Fibroblast of the conjunctiva (primary cell): ENCODE results near the gene FGF19.
"Not testable (repeated sequence)": the region's sequence is repeated elsewhere in the genome, so short reads cannot be mapped to it uniquely, and the experiment has no call there.

Experiments used
- DNase-seq: peaks from one replicate; pipeline ENCODE4 v3.0.0-alpha.2; 2010; ENCODE audit warnings: low read depth

Gene FGF19

GRCh38 chr11:69695995-69696394 is 7.8 kb downstream of the FGF19 start:
- DNase-seq, result not testable (repeated sequence)

DNA sequence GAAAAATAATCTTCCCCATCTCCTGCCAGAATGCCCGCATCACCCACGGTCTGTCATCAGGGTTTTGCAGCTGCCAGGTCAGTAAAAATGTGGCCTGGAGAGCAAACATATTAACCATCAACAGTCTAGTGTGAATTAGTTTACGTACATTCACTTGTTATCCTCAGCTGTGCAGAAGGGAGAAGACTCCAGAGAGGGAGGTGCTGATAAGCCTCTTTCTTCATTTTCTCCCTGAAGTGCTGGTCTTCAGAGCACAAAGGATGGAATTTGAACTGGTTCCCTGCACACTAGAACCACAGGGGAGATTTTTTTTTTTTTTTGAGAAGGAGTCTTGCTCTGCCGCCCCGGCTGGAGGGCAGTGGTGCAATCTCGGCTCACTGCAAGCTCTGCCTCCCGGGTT is 8.2 kb downstream of the FGF19 start:
- no peak for DNase-seq

GRCh38 chr11:69694781-69695180 is 9.0 kb downstream of the FGF19 start:
- no peak for DNase-seq

- DNase-seq, result no peak
These were observed 11.4 kb downstream of the FGF19 start for GRCh38 chr11:69692422-69692821.

- DNase-seq, result peak; percentile 55
These were observed 12.4 kb downstream of the FGF19 start for GRCh38 chr11:69691463-69691862.

- no peak for DNase-seq
These were observed 14.1 kb downstream of the FGF19 start for GRCh38 chr11:69689484-69690319.

GRCh38 chr11:69687969-69688771 is 15.7 kb downstream of the FGF19 start:
- DNase-seq, result not testable (repeated sequence)

GRCh38 chr11:69686856-69687255 is 17.0 kb downstream of the FGF19 start:
- DNase-seq, result no peak

GRCh38 chr11:69686452-69686851 is 17.4 kb downstream of the FGF19 start:
- no peak for DNase-seq

GRCh38 chr11:69685348-69685747 is 18.5 kb downstream of the FGF19 start:
- no peak for DNase-seq

GRCh38 chr11:69684651-69685050 is 19.2 kb downstream of the FGF19 start:
- no peak for DNase-seq

DNA sequence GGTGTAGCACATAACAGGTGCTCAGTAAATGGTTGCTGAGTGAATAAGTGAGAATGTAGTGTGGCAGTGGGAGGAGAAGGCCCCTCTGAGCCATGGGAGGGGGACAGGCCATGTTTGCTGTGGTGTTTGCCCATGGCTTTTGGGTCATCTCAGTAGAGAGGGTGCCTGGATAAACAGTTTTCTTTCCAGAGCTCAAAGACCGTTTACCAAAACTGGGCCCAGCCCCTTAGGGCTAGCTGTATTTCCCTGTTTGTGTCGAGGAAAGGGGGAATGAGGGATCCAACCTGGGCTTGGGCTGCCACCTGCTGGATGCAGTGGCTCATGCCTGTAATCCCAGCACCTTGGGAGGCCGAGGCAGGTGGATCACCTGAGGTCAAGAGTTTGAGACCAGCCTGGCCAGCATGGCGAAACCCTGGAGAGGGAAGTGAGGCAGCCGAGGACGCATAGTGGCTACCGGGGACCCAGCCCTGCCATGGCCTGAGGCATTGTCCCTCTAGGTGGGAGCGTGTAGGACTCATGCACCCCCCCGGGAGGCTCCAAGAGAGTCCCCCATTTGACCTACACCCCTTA is 20.0 kb downstream of the FGF19 start:
- no peak for DNase-seq

DNA sequence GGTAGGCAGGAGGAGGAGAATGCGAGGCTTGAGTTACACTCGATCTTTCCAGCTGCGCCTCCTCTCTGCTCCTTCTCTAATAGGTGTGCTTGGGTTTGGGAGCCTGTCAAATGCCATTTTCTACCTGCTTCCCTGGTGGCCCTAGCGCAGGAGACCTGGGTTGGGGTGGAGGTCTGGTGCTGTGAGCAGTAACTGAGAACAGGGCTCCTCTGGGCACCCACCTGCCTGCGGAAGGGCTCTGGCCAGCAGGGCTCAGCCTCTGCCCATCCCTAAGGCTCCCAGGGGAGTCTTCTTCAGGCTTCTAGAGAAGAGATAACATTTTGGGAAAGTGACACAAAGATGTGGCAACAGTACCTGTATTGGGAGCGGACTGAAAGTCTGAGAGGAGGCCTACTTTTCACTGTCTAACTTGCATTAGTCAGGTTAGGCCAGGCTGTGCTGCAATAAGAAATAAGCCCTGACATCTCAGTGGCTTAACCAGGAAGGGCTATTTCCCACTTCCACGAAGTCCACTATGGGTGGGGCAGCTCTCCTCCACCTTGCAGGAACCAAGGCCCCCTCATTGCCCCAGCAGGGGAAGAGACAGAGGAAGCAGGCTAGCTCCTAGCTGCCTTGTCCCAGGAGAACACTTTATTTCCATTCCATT is 21.0 kb downstream of the FGF19 start:
- DNase-seq, result no peak

DNA sequence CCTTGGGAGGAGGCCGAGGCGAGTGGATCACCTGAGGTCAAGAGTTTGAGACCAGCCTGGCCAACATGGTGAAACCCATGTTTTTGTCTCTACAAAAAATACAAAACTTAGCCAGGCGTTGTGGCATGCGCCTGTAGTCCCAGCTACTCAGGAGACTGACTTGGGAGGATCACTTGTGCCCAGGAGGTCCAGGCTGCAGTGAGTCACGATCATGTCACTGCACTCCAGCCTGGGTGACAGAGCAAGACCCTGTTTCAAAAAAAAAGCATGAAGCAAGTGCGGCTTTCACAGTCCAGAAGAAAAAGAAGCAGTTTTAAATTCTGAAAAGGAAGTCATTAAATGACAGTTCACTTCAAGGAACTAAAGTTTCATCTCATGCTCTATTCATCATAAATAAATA is 21.6 kb downstream of the FGF19 start:
- no peak for DNase-seq

DNA sequence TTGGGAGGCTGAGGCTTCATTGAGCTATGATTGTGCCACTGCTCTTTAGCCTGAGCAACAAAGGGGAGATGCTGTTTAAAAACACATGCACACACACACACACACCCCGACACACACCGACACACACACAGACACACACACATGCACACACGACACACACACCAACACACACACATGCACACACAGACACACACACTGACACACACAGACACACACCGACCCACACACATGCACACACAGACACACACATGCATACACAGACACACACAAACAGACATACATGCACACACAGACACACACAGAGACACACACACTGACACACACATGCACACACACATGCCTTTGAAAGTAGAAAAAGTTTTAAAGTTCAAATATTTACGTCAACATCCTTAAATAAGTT is 23.1 kb downstream of the FGF19 start:
- no peak for DNase-seq

- DNase-seq, result no peak
These were observed 26.1 kb downstream of the FGF19 start for GRCh38 chr11:69677749-69678148.

- peak; percentile 94 for DNase-seq
These were observed 28.7 kb downstream of the FGF19 start, which contains the start of gene LTO1 for GRCh38 chr11:69674886-69675714. Gene LTO1 (minus strand): TSS chr11:69675353. CDS start chr11:69675239, 114 bp downstream.

GRCh38 chr11:69674267-69674885 is 29.4 kb downstream of the FGF19 start:
- peak; percentile 20 for DNase-seq

DNA sequence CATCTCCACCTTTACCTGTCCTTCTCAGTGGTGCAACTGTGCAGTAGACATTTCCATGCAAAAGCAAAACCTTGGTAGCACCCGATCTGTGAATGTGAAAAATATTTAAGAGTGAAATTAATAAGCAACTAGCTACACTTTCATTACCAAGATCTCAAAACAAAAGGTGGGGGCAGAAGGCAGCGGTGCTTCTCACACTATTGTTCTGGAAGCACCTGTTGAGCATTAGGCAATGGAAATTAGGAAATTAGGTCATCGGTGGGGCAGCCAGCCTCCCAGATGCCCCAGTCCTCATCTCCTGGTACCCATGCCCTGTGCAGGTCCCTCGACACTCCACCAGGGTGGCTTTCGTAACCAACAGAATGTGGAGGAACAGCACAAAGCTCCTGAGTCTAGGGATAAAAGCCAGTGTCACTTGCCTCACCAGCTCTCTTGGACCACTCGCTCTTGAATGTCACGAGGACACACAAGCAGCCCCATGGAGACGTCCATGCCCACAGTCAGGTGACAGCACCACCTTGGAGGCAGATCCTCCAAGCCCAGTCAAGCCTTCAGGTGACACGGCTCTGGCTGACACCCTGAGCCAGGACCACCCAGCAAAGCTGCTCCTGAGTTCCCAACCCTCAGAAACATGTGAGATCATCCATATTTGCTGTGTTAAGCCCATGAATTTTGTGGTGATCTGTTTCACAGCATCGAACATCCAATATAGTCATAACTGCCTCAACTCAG is 31.9 kb downstream of the FGF19 start:
- no peak for DNase-seq

DNA sequence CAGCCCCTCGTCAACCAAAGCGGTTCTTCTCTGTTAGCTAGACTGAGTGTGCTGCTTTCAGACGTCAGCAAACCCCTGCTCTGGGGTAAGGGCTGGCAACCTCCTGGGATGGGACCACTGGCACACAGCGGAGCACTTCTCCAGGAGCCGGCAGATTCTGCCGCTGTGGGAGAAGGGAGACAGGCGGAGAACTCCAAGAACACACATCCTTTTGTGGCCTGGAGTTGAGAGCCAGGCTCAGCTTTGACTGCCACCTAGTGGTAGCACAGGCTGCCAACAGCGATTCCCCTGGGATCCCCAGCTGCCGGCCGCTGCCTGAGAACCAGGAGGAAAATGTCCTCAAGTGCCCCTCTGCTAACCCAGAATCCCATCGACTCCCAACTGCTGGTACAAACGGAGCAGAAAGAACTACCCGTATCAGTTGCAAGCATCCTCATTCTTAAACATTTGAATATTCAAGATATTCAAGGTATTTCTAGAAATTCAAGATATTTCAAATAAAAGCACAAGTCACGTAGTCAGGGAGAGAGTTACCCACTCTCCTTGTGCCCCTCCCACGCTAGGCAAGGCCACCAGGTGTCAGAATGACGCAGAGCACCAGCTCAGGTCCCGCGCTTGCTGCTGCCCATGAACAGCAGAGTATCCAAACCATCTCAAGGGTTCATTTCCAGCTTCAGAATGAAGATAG is 33.5 kb downstream of the FGF19 start:
- DNase-seq, result peak; percentile 82
